ENCODE measurements around the gene ZNF331. TPM values are rescaled to one million over a fixed set of nuclear protein-coding genes. Genes with fewer than 3 reads are reported as not detected.

Gene ZNF331
- total RNA-seq: 5.2 and 6.4 TPM in 2 replicates

DNA sequence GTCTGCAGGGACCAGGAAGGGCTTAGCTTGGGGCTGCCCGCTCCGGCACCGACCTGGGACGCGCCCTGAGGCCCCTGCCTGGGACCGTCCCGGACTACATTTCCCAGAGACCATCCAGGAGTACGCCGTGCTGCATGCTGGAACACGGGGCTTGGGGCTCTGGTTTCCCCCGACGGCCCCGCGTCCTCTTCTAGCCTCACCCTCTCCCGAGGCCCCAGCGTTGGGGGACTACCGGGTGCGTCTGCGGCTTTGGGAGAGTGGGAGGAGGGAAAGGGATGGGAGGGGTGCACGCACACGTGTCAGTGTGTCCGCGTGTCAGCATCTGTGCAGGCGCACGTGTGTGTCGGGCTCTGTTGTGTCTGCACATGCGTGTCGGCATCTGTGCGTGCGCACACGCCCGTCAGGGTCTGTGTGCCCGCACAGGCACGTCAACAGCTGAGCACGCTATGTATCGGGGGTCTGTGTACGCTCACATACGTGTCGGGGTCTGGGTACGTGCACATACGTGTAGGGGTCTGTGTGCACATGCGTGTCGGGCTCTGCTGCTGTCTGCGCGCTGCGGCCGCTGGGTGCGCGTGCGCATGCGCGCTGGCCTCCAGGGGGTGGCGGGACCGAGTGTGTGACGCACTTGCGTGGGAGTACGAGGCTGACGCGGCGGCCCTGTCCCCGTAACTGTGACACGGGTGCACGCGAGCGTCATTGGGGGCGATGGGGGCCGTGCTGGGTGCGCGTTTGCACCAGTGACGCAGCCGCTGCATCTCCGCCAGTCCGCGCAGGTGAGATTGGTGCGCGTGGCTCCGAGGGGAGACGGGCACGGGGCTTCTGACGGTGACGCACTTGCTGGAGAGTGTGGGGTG lies at the start of gene ZNF331:
Gene ZNF331 (plus strand): TSS at position 625 of the 857 bp plus-strand sequence. CDS start 31,232 bp downstream, outside the sequence.

Other genes starting within 250 kb of the ZNF331 start
- gene ZNF845, start 204.4 kb upstream of the ZNF331 start, total RNA-seq: 3.0 and 3.4 TPM in 2 replicates
- gene ZNF525, start 172.4 kb upstream of the ZNF331 start, total RNA-seq: 1.8 and 1.9 TPM in 2 replicates
- gene ZNF765, start 143.0 kb upstream of the ZNF331 start, total RNA-seq: 4.0 and 4.2 TPM in 2 replicates
- 7.2 and 9.1 TPM in 2 replicates for gene ZNF761, start 106.2 kb upstream of the ZNF331 start, total RNA-seq
- gene ZNF813, start 70.4 kb upstream of the ZNF331 start, total RNA-seq: 2.4 and 2.8 TPM in 2 replicates
- gene DPRX, start 93.9 kb downstream of the ZNF331 start, total RNA-seq: not detected in 2 replicates

Measured in bronchus fibroblast of lung (primary cell).